DND-41 (cell line): ENCODE data around the gene DBP.

Experiments
- CTCF ChIP-seq: IDR thresholded peaks from 2 replicates; pipeline ENCODE4 v1.5.1; 2012; ENCODE audit warnings: borderline replicate concordance, low read length, moderate library complexity, mild to moderate bottlenecking; ENCODE audit not compliant: poor library complexity, severe bottlenecking; ENCODE audit errors: extremely low read depth
- EZH2 ChIP-seq: IDR thresholded peaks from 3 replicates; pipeline ENCODE4 v1.6.1; 2012; ENCODE audit warnings: borderline replicate concordance, low read depth, mild to moderate bottlenecking, moderate library complexity, low read length, inconsistent platforms; ENCODE audit not compliant: severe bottlenecking

- TF ChIP-seq CTCF (no peak), EZH2 (no peak)
Observed at GRCh38 chr19:48614436-48615230, 22.5 kb downstream of the DBP start, which contains the start of gene FAM83E.
